OCI-M1 (cell line): Measurements from ENCODE around the gene LRMDA.
A peak's percentile ranks its signal among the peaks of the same experiment; 100 is the strongest.

ENCODE experiments used
- DNase-seq: peaks from one replicate; lab custom pipeline; 2025; lab: John Stamatoyannopoulos, UW

The LRMDA gene

GRCh38 chr10:76278811-76279460 lies 847.5 kb downstream of the LRMDA start:
- no peak for DNase-seq

DNA sequence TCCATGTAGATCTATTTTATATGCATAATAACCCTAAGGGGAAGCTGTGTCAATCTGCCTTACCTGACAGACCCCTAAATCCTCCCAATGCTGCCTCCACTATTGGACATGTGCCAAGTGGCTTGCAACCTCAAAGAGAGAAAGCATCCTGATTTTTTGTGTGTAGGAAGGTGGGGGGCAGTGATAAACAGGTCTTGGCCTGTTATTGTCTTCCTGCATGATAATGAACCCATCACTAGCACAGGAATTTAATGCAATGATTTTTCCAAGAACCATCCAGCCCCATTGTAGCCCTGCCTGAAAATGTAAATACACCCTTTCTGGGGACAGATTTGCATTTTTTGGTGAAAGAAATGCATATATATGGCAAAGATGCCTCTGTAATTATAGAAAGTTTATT lies 850.2 kb downstream of the LRMDA start:
- no peak for DNase-seq

- DNase-seq = peak; percentile 54
Observed at GRCh38 chr10:76282061-76283025, 850.9 kb downstream of the LRMDA start.

- no peak for DNase-seq
Observed at GRCh38 chr10:76284351-76284750, 852.9 kb downstream of the LRMDA start.

GRCh38 chr10:76285012-76285411 lies 853.6 kb downstream of the LRMDA start:
- DNase-seq = no peak

DNA sequence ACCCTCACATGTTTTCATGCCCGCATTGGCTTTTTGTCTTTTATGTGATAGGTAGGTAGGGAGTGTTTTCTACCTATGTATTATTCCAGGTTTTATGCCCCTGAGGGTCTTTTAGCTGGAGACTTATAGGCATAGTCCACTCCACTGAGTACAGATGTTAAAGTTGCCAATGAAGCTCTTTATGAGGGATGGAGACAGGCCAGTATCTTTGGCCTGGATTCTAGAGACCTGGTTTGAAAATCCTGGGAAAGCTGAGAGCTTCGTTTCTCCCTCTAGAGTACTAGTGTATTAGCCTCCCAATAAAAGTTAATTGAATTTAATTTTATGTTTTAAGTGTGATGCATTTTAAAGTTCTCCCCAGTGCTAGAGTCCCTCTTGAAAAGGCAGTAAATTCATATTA lies 854.1 kb downstream of the LRMDA start:
- DNase-seq = no peak

- no peak for DNase-seq
Observed at GRCh38 chr10:76286536-76286935, 855.1 kb downstream of the LRMDA start.

DNA sequence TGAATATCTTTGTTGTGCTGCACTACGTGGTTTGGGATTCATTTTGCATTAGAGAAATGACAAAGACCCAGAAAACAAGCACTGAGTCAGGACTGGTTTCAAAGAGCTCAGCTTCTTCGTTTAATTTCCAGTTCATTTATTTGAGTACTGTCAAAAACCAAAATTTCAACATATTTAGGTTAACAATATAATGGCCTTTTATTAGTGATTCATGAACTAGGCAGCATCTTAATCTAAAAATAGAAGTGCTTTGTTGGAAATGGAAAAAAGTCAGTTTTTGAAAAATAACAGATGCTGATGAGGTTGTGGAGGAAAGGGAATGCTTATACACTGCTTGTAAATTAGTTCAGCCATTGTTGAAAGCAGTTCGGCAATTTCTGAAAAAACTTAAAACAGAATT lies 856.4 kb downstream of the LRMDA start:
- no peak for DNase-seq

DNA sequence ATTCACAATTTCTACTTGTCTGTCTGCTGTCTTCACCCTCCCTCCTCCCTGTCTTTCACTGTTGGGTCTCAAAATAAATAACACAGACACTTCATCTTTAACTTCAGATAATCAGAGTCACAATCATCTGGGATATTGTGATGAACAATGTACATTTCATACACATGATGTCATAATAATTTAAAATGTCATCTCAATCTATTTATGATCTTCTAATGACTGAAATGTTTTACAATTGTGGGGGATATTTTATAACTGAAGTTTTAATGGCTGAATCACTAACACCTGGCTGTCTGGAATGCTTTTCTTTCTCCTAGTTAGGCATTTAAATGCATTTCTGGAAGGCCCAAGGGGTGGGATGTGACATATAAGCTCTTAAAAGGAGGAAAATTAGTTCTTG lies 859.8 kb downstream of the LRMDA start:
- no peak for DNase-seq

- no peak for DNase-seq
Observed at GRCh38 chr10:76291885-76292284, 860.5 kb downstream of the LRMDA start.

DNA sequence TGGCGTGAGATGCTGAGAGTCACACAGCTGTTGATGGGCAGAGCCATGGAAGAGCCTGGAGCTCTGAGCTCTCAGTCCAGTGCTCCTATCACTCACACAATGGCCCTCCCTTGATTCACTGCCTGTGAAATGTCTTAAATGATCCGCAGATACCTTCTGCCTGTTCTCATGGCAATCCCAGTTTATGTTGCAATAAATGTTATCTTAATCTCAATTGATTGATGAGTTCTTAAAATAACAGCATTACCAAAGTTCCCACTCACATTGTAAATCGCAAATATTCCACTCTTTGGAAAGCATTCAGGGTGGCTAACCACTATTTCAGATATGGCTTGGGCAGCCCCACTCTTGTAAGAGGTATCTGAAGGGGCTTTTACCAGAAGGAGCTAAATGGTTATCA lies 865.5 kb downstream of the LRMDA start:
- DNase-seq = no peak

- no peak for DNase-seq
Observed at GRCh38 chr10:76297358-76297757, 865.9 kb downstream of the LRMDA start.

- DNase-seq = no peak
Observed at GRCh38 chr10:76297780-76298281, 866.4 kb downstream of the LRMDA start.

DNA sequence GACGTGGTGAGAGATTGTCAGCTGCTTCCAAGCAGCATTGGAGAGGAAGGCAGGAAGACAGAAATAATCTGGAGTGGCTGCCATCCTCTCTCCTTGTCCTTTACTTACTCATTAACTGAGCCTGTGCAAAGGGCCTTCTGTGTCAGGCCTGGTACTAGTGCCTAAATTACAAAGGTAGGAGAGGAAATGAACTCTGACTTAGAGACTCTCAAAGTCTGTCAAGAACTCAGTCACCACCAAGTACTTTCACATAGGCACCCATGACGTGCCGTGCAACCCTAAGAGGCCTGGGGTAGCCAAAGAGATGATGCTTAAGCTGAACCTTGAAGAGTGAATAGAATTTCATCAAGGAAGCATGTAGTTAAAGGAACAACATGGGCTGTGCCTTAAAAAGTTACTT lies 866.9 kb downstream of the LRMDA start:
- no peak for DNase-seq

DNA sequence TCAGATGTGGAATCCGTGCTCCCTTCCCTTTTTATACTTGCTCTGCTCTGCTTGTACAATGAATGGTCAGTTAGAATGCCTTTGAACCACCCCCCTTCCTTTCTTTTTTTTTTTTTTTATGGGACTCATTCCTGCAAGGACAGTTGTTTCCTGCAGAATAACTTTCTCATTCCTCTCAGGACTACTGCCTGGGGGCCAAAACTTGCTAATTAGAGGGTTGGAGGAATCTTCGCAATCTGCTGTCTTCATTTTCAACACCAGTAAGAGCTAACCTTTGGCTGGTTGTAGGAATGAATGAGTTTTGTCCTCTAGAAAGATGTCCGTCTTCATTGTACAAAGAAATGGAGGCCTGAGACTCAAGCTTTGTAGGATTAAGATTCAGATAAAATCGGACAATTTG lies 868.1 kb downstream of the LRMDA start:
- DNase-seq = no peak

DNA sequence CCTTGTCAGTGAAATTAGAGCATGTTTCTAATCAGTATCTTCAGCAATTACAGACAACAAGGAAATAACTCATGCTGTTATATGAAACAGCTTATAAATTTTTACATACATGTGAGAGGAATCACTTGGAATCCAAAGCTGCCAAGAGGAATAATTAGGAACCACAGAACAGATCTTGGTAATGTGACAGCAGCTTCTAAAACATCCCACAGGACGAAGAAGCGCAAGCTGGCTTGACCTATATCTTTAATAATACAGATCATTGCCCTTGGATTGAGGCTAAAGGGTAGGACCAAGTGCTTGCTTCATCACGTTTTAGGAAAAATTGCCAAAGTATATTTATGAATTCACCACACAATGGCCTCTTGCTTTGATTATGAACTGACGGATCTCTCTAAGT lies 869.8 kb downstream of the LRMDA start:
- no peak for DNase-seq

DNA sequence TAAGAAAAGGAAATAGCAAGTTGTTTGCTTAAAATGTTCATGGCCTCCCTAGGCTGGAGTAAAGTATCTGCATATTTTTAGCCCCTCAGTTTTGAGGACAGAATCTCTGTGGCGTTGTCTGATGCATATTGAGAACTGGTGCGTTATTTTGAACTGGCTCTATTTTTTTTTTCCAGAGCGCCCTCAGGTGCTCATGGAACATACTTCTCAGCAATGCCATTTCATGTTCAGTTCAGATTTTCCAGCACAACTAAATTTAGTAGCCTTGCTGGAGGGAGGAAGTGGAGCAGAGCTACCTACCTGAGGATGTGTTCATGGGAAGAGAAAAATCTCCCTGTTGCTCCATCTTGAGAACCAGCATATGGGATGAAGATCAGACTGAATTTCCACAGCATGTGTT lies 870.5 kb downstream of the LRMDA start:
- DNase-seq = peak; percentile 6

DNA sequence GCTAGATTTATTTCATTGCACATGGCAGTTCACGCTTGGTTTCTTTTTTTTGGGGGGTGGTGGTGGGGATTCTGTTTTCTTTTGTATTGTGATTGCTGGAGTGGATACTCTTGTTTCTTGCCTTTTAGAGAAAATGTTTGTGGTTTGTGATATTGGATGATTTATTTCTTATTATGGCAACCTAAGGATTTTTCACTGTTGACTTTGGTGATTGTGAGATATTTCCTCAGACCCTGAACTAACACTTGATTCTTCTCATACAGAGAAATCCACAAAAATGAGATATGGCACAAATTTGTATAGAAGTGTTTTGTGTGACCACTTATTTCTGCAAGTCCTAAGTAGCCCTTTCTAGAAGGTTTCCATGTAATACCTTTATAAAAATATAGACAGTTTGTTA lies 871.1 kb downstream of the LRMDA start:
- DNase-seq = no peak

DNA sequence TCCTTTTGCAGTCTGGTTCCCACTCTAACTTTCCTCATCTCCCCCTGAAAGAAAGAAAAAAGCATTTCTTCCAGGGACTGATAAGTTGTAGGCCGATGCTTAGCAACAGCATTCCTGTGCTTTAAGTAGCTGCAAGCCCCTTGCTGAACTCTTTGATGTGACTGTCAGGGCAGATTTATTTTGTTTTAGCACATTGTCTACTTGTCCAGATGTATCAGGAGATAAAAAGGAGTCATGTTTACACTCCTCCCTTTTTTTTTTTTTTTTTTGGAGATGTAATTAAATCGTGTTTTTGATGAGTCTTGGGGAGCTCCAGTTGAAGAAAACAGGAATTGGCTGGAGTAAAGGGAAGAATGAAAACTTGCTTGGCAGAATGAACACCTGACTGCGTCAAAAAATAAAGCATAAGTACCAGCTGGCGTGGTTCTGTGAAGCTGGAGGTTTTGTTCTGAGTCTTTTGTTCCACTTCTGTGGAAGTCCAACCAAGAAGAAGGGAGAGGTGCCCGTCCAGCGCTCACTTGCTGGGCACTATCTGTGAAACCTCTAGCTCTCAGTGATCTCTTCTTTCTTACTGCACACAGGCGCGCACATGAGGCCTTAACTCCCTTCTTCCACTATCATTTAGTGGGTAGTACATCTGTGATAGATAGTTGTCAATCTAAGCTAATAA lies 871.7 kb downstream of the LRMDA start:
- DNase-seq = no peak

DNA sequence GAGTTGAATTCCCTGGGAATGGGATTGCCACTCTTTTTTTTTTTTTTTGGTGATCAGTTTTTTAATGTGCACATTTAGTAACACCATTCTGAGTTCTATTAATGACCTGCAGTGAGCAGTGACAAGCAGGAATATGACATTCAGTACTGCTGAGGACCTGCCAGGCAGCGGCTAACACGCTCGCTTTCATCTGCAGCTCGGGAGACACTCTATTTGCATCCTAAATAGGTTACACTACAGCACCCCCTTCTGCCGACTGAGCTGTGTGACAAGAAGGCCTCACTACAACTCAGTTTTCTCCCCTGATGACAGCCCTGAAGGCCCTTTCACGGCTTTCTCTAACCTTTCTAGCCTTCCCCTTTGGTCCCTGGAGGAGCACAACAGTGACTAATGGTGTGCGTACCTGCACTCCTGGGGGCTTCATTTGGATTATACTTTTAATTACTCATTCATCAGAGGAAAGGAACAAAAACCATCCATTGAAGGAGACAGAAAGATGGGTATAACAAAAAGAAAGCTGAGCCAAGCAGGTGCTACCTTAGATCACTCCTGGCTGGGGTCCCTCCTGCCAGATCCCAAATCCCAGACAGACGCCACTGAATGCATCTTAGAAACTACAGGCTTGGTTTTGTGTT lies 872.4 kb downstream of the LRMDA start:
- DNase-seq = peak; percentile 60

DNA sequence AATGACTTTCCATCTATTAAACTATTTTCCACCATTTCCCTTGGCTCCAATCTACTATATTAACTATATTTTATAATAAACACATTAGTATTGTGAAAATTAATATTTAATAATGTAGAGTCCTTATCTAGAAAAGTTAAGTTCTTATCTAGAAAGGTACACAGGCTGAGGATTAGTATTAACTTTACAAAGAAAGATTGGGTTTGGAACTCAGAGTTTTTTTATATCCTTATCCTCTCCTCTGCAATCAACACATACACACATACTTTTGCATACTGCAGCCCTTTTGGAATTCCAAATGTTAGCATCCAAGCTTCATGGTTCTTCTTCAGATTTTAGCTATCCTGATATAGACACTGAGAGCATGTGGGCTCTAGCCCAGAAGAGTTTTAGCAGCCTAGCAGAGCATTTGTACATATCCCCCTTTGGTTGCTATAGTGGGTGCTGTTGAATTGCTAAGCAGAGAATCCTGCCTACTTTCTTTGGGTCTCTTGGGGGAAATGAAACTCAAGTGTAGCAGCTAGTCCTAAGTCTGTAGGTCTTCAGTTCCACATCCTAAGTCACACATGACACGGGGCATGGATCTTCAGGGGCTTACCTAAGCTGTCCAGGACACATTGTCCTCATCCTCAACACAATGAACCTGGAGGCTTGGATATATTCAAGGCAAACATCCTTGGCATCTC lies 874.6 kb downstream of the LRMDA start:
- DNase-seq = no peak

GRCh38 chr10:76306856-76307255 lies 875.4 kb downstream of the LRMDA start:
- DNase-seq = no peak
